Measurements from ENCODE around the gene STXBP1.
"Not testable (repeated sequence)": the region's sequence is repeated elsewhere in the genome, so short reads cannot be mapped to it uniquely, and the experiment has no call there.

Gene STXBP1

DNA sequence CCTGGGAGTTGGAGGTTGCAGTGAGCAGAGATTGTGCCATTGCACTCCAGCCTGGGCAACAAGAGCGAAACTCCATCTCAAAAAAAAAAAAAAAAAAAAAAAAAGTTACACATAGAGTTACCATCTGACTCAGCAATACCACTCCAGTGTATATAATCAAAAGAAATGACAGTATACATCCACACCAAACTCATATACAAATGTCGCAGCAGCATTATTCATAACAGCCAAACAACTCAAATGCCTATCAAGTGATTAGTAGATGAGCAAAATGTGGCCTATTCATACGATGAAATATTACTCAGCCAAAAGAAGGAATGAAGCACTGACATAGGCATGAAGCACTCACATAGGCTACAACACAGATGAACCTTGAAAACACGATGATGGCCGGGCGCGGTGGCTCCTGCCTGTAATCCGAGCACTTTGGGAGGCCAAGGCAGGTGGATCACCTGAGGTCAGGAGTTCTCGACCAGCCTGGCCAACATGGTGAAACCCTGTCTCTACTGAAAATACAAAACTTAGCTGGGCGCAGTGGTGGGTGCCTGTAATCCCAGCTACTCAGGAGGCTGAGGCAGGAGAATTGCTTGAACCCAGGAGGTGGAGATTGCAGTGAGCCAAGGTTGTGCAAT lies 9.4 kb downstream of the STXBP1 start:
- not testable (repeated sequence) for DNase-seq

DNA sequence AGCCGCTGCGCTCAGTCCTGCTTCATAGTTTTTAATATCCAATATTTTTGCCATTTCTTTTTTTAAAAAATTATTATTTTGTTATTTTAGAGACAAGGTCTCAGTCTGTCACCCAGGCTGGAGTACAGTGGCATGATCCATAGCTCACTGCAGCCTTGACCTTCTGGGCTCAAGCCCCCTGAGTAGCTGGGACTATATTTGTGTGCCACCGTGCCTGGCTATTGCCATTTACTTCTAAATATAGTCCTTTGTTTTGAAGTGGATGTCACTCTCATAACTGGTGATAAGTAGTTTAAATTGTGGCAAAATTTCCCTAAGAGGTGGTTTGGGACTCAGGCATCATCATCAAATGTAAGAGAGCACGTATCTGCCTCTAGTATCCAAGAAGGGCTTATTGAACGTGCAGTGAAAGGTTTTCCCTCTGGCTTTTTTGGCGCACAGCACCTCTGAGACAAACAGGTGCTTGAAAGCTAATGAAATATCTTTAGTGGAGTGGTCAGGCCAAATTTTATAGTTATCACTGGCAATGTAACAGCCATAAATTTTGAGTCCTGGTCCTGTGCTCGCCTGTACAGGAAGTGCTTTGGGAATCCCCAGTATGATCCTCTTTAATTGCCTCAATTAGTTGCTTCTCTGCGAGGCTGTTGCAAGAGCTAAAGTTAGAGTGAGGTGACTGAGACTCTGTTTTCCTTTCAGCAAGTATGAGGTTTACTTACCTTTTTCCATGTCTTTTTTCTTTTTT lies 14.8 kb downstream of the STXBP1 start:
- no peak for DNase-seq

DNA sequence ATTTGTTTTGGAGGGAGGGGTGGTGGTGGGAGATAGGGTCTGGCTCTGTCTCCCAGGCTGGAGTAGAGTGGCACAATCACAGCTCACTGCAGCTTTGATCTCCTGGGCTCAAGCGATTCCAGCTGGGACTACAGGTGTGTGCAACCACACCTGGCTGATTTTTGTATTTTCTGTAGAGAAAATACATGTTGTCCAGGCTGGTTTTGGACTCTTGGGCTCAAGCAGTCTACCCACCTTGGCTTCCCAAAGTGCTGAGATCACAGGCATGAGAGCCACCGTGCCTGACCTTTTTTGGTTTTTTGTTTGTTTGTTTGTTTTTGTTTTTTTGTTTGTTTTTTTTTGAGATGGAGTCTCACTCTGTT lies 15.4 kb downstream of the STXBP1 start:
- no peak for DNase-seq

- DNase-seq = no peak
Measured at GRCh38 chr9:127628758-127629467, 16.8 kb downstream of the STXBP1 start.

DNA sequence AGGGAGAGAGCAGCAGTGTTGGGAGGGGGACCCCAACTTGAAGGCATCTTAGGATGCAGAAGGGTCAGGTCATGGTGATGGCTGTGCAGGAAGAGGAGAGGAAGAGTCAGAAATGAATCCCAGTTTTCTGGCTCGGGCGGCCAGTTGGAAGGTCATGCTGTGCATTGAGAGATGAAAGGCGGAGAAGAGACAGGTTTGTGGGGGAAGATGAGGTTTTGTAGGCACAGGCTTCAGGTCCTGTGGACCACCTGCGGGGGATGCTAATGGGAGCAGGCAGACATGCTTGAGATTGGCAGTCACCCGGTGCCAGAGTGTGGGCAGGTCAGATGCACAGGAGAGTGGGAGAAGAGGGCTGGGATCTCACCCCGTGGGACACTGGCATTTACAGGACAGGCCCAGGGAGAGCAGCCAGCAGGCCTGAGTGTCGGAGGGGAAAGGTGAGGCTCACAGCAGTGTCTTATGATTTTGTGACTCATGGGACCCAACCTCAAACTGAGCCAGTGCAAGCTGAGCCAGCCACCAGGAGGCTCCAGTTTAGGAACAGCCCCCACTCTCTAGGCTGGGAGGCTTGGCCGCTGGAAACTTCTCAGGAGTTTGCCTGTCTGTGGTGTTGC lies 17.5 kb downstream of the STXBP1 start:
- no peak for DNase-seq

GRCh38 chr9:127633216-127633862 lies 21.3 kb downstream of the STXBP1 start:
- no peak for DNase-seq

DNA sequence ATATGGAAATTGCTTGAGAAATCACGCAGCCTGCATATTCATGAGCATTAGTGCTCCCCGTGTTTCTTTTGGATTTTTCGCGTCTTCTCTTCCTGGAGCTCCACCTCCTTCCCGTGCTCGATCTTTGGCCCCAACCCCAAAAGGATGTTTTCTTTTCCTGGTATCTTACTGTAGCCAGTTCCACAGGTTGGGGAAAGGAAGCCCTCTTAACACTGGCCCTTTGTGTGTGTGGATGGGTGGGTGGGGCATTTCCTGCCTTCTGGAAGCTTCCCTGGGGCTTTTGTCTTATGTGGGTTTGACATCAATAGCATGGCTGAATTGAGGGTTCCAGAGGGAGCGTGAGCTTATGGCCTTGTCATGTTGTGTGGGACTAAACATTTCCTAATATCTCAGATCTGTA lies 21.9 kb downstream of the STXBP1 start:
- no peak for DNase-seq

DNA sequence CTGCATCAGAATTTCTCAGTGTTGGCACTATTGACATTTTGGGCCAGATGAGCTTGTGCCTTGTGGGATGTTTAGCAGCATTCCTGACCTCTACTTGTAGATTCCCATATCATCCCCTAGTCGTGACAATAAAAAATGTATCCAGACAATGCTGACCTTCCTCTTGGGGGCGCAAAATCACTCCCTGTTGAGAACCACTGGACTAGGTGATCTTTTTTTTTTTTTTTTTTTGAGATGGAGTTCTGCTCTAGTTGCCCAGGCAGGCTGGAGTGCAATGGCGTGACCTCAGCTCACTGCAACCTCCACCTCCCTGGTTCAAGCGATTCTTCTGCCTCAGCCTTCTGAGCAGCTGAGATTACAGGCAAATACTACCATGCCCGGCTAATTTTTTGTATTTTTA lies 22.6 kb downstream of the STXBP1 start:
- no peak for DNase-seq

- DNase-seq = no peak
Measured at GRCh38 chr9:127635201-127635735, 23.2 kb downstream of the STXBP1 start.

DNA sequence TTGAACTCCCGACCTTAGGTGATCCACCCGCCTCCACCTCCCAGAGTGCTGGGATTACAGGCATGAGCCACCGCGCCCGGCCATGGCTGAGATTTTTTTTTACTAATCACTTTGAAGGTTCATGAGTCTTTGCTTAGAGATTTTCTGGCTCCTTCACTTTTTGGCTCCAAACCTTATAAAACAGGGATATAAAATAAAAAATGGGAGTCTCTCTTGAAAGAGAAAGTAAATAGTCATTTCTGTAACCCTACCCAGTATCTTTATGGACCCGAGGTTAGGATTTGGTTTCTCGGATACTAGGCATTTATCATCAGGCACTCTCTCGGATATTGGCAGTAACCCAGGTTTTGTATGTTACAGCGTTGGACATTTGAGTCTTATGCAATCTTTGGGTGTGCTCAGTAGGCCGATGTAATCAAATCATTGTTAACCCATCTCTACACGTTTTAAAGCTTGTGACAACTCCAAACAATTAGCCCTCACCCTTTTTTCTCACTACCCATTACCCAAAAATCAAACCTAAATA lies 25.3 kb downstream of the STXBP1 start:
- no peak for DNase-seq

- no peak for DNase-seq
Measured at GRCh38 chr9:127640908-127641545, 28.9 kb downstream of the STXBP1 start.

DNA sequence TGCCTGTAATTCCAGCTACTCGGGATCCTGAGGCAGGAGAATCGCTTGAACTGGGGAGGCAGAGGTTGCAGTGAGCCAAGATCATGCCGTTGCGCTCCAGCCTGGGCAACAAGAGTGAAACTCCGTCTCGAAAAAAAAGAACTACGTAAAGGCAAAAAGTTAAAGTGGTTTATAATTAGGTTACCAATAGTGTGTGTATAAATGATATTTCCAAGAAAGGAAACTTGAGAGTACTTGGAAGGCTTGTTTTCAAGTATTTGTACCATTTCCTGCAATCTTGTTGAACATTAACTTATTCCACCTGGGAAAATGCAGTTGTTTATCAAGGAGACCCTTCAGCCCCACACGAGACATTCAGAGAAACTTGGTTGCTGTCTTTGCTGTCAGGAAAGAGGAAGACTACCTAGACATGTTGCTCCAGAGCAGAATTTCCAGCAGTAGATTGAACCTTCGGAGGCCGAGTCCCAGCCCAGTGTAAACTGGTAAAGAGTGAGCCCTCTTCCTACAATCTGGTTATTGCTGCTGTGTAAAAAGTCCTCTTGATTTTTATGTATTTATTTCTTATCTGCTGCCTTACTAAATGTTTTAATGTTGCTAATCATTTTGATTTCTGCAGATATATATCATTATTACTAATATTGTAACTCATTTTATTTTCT lies 30.1 kb downstream of the STXBP1 start:
- no peak for DNase-seq

GRCh38 chr9:127644146-127644827 lies 32.2 kb downstream of the STXBP1 start:
- no peak for DNase-seq

DNA sequence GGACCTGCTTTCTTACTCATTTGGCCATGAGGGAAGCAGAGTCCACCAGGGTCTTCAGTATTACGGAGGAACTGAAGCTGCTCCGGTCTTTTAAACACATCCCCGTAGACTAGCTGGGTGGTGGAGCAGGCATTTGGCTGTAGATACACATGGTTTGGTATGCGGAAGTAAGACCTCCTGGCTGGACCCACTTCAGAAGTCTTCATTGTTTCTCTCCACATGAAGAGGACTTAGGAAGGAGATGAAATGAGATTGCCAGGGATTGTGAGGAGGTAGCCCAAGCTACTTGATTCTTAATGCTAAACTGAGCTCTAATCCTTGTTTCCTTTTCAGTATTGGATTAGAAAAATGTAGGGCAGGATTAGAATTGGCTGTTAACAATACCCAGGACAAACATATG lies 32.9 kb downstream of the STXBP1 start:
- no peak for DNase-seq

DNA sequence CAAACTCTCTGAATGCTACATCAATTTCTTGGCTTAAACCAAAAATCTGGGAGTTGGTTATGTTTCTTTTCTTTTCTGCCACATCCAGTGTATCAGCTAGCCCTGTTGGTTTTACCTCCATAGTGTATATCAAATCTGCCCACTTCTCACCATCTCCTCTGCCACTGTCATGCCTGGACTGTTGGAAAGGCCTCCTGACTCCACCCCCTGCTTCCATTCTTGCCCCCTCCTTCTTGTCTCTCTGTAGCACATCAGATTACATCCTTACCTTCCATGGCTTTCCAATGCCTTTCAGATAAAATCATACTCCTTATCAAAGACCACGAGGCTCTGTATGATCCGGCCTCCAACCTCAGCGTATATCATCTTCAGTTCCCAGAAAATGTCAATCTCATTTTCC lies 35.4 kb downstream of the STXBP1 start:
- DNase-seq = no peak

- DNase-seq = no peak
Measured at GRCh38 chr9:127650518-127650917, 38.4 kb downstream of the STXBP1 start.

- DNase-seq = no peak
Measured at GRCh38 chr9:127651697-127652610, 39.9 kb downstream of the STXBP1 start.

GRCh38 chr9:127652733-127653132 lies 40.7 kb downstream of the STXBP1 start:
- DNase-seq = no peak

DNA sequence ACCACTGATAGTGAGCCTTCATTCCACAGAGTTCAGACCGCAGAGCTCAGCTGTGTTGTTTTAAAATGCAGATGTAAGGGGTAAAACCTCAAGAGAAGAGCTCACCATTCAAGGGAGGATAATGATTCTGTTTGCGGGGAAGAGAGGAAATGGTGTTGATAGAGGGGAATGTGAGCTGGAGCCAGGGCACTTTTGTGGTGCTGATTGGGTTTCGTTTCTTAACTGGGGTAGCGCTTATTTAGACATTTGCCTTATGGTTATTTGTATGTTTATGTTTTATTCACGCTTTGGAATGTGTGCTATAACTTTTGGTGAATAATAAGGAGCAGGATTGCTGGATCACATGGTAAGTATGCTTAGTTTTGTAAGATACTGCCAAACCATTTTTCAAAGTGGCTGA lies 42.5 kb downstream of the STXBP1 start:
- DNase-seq = no peak

GRCh38 chr9:127658428-127658827 lies 46.4 kb downstream of the STXBP1 start:
- DNase-seq = no peak
